Measurements from ENCODE around the gene TLR9. TPM values are rescaled to one million over a fixed set of nuclear protein-coding genes. Genes with fewer than 3 reads are reported as not detected.

Gene TLR9
- total RNA-seq, 1 experiment from 2014 or later, result not detected

DNA sequence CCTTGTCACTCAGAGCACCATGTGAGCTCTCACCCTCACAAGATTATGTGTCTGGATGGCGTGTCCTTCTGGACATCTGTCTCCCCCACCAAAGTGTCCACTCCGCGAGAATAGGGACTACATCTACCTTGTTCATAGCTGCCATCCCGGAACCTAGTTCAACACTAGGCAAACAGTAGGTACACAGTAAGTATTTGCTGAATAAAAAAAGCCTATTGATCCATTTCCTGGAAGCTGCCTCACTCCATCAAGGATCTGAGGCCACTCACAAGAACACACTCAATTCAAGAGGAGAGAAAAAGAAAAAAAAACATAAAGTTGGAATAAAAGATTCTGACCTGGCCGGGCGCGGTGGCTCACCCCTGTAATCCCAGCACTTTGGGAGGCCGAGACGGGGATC lies 38.7 kb downstream of the TLR9 start:
- ChIA-PET POLR2A (no interaction called here), CTCF (no interaction called here)
- no peaks in the 10 kb centered on the region for H3K27me3 ChIP-seq (ENCODE audit: control insufficient read depth, insufficient read depth, low read length)
- H3K36me3 ChIP-seq (ENCODE audit: control insufficient read depth, insufficient read depth, low read length), result no peaks in the 10 kb centered on the region
- no TSS peak for BruUV-seq (replicated peaks)
- H3K4me3 ChIP-seq (ENCODE audit: low read depth in 2 of 2, low read length in 2 of 2), result no peak overlapping the region
- DNase-seq (ENCODE audit: low read depth, low spot score) (no peak), ATAC-seq (no peak)
- no peaks in the 10 kb centered on the region for H3K9me3 ChIP-seq (ENCODE audit: control insufficient read depth, insufficient read depth, low read depth, low read length)
- H3K4me1 ChIP-seq (ENCODE audit: control insufficient read depth, insufficient read depth, low read length), result no peaks in the 10 kb centered on the region
- H3K27ac ChIP-seq (ENCODE audit: low read length), result no peak overlapping the region
- TF ChIP-seq CTCF (IDR thresholded peaks at IDR 0.05) (no peak), TCF7L2 (IDR thresholded peaks at IDR 0.05; ENCODE audit: low read depth, low read length) (no peak), SIN3A (IDR thresholded peaks at IDR 0.05; ENCODE audit: borderline replicate concordance, insufficient read depth, low read depth, low read length) (no peak), POLR2AphosphoS5 (IDR thresholded peaks at IDR 0.05; ENCODE audit: low read depth, low read length) (no peak), REST (IDR thresholded peaks at IDR 0.05; ENCODE audit: insufficient read depth in 1 of 2, low read depth in 2 of 2, low read length in 1 of 2) (no peak)
- intact Hi-C loops (cut with micrococcal nuclease; ENCODE audit: unreplicated experiment) (no loop called here), in situ Hi-C loops (cut with HindIII; ENCODE audit: low pct_unique_long_range_greater_than_20kb, low sequenced_read_pairs) (no loop called here)

DNA sequence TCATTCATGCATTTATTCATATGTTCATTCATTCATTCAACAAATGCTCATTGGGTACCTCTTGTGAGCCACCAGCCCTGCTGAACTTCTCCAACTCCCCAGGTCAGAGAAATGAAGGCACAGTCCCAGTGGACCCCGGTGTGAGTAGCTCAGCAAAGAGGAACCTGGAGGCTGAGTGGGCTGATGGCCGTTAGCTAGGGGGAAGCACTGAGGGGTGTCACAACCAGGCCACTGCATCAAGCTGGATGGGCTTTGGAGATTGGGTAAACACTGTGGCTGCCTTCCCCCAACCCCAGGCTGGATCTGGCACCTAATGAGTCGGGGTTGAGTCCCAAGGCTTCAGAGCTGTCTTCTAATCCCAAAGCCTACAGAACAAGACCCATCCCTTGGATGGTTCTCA lies 39.6 kb downstream of the TLR9 start:
- in situ Hi-C loops (cut with HindIII; ENCODE audit: low pct_unique_long_range_greater_than_20kb, low sequenced_read_pairs), result no loop called here
- intact Hi-C loops (cut with micrococcal nuclease; ENCODE audit: unreplicated experiment), result no loop called here

More for the DNA sequence above, 39.6 kb downstream of the TLR9 start:
- no peak overlapping the region for H3K4me3 ChIP-seq (ENCODE audit: low read depth in 2 of 2, low read length in 2 of 2)
- no peak overlapping the region for H3K27ac ChIP-seq (ENCODE audit: low read length)
- H3K9me3 ChIP-seq (ENCODE audit: control insufficient read depth, insufficient read depth, low read depth, low read length), result no peaks in the 10 kb centered on the region
- ChIA-PET POLR2A (no interaction called here), CTCF (no interaction called here)
- no peak for TF ChIP-seq SIN3A (IDR thresholded peaks at IDR 0.05; ENCODE audit: borderline replicate concordance, insufficient read depth, low read depth, low read length)
- TF ChIP-seq TCF7L2 (IDR thresholded peaks at IDR 0.05; ENCODE audit: low read depth, low read length), result no peak
- TF ChIP-seq POLR2AphosphoS5 (IDR thresholded peaks at IDR 0.05; ENCODE audit: low read depth, low read length), result no peak
- no peak for TF ChIP-seq CTCF (IDR thresholded peaks at IDR 0.05)
- TF ChIP-seq REST (IDR thresholded peaks at IDR 0.05; ENCODE audit: insufficient read depth in 1 of 2, low read depth in 2 of 2, low read length in 1 of 2), result no peak
- H3K4me1 ChIP-seq (ENCODE audit: control insufficient read depth, insufficient read depth, low read length), result no peaks in the 10 kb centered on the region
- DNase-seq (ENCODE audit: low read depth, low spot score) (no peak), ATAC-seq (no peak)
- H3K36me3 ChIP-seq (ENCODE audit: control insufficient read depth, insufficient read depth, low read length), result no peaks in the 10 kb centered on the region
- no TSS peak for BruUV-seq (replicated peaks)
- H3K27me3 ChIP-seq (ENCODE audit: control insufficient read depth, insufficient read depth, low read length), result no peaks in the 10 kb centered on the region
